Measurements from ENCODE around the gene IFITM5.
A peak's percentile ranks its signal among the peaks of the same experiment; 100 is the strongest.

The IFITM5 gene

DNA sequence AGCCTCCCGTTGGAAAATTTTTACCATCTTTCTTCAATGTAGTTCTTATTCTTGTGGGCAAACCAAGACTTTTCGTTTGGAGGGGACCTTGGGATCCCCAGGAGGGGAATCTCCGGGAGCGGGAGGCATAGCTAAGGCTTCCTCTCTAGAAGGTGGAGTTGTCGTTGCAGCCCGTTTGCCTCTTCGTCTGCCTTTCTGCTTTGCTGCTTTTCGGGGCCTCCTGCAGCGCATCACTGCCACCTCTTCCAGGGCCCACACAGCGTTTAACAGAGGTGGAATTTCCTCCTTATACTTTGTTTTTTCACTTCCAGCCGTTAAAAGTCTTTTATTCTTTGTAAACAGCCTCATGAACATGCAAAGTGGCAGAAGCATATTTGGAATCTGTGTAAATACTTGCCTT lies 24.8 kb upstream of the IFITM5 start:
- TF ChIP-seq RAD21 (IDR thresholded peaks at IDR 0.05; ENCODE audit: low read depth) (no peak), EP300 (IDR thresholded peaks at IDR 0.05; ENCODE audit: borderline replicate concordance) (no peak), MAX (IDR thresholded peaks at IDR 0.05) (no peak), TCF12 (IDR thresholded peaks at IDR 0.05; ENCODE audit: low read depth) (no peak), CEBPB (IDR thresholded peaks at IDR 0.05) (no peak), NFIC (IDR thresholded peaks at IDR 0.05) (no peak), CREB1 (IDR thresholded peaks at IDR 0.05; ENCODE audit: low read depth) (no peak), ZBTB7A (IDR thresholded peaks at IDR 0.05; ENCODE audit: low read depth) (no peak), YY1 (IDR thresholded peaks at IDR 0.05; ENCODE audit: low read depth) (no peak), EGR1 (IDR thresholded peaks at IDR 0.05) (no peak), TEAD4 (IDR thresholded peaks at IDR 0.05) (no peak), TAF1 (IDR thresholded peaks at IDR 0.05; ENCODE audit: low read depth) (no peak), FOXM1 (IDR thresholded peaks at IDR 0.05; ENCODE audit: borderline replicate concordance, low read depth) (no peak)
- TF ChIP-seq, protein P1, sequence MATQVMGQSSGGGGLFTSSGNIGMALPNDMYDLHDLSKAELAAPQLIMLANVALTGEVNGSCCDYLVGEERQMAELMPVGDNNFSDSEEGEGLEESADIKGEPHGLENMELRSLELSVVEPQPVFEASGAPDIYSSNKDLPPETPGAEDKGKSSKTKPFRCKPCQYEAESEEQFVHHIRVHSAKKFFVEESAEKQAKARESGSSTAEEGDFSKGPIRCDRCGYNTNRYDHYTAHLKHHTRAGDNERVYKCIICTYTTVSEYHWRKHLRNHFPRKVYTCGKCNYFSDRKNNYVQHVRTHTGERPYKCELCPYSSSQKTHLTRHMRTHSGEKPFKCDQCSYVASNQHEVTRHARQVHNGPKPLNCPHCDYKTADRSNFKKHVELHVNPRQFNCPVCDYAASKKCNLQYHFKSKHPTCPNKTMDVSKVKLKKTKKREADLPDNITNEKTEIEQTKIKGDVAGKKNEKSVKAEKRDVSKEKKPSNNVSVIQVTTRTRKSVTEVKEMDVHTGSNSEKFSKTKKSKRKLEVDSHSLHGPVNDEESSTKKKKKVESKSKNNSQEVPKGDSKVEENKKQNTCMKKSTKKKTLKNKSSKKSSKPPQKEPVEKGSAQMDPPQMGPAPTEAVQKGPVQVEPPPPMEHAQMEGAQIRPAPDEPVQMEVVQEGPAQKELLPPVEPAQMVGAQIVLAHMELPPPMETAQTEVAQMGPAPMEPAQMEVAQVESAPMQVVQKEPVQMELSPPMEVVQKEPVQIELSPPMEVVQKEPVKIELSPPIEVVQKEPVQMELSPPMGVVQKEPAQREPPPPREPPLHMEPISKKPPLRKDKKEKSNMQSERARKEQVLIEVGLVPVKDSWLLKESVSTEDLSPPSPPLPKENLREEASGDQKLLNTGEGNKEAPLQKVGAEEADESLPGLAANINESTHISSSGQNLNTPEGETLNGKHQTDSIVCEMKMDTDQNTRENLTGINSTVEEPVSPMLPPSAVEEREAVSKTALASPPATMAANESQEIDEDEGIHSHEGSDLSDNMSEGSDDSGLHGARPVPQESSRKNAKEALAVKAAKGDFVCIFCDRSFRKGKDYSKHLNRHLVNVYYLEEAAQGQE (IDR thresholded peaks at IDR 0.05; ENCODE audit: low read depth): no peak
- TF ChIP-seq, protein P2, sequence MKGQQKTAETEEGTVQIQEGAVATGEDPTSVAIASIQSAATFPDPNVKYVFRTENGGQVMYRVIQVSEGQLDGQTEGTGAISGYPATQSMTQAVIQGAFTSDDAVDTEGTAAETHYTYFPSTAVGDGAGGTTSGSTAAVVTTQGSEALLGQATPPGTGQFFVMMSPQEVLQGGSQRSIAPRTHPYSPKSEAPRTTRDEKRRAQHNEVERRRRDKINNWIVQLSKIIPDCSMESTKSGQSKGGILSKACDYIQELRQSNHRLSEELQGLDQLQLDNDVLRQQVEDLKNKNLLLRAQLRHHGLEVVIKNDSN (IDR thresholded peaks at IDR 0.05): no peak

GRCh38 chr11:318405-319120 lies 19.2 kb upstream of the IFITM5 start:
- TF ChIP-seq ZBTB7A (IDR thresholded peaks at IDR 0.05; ENCODE audit: low read depth): 0 out of 2 replicates have a peak, but pooled peaks have one; percentile 35

- no peak for TF ChIP-seq TEAD4 (IDR thresholded peaks at IDR 0.05)
- no peak for TF ChIP-seq ZBTB7A (IDR thresholded peaks at IDR 0.05; ENCODE audit: low read depth)
- no peak for TF ChIP-seq CEBPB (IDR thresholded peaks at IDR 0.05)
Measured at GRCh38 chr11:316891-317301, 17.6 kb upstream of the IFITM5 start.

DNA sequence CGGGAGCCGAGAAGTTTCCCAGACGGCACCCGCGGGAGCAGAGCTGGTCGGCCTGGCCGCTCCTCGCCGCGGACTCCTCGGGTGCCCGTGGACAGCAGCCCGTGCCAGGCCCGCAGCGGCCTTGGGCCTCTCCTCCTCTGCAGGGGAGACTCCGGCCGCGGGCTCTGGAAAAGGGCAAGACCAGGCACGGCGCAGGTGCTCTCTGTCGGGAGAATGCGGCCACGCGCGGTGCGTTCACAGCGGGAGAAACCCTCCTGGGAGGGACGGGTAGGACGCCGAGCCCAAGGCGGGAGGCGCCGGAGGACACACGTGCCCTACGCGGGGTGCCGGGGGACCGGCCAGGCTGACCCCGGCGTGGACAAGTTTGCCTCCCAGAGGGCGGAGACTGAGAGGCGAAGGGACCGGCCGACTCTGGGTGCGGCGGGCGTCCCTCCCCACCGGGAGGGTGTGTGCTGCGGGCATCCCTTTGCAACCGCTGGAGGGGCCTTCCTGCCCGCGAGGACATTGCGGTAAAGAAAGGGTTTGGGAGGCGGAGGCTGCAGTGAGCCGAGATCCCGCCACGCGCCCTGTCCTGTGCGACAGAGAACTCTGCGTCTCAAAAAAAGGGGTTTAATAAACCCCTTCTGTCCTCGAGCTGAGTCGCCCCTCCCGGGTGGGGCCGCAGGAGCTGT lies 16.8 kb upstream of the IFITM5 start:
- TF ChIP-seq, protein P1 (IDR thresholded peaks at IDR 0.05; ENCODE audit: low read depth): no peak
- TF ChIP-seq NFIC (IDR thresholded peaks at IDR 0.05) (no peak), TCF12 (IDR thresholded peaks at IDR 0.05; ENCODE audit: low read depth) (no peak), MAX (IDR thresholded peaks at IDR 0.05) (no peak), FOXM1 (IDR thresholded peaks at IDR 0.05; ENCODE audit: borderline replicate concordance, low read depth) (no peak), CREB1 (IDR thresholded peaks at IDR 0.05; ENCODE audit: low read depth) (no peak), EGR1 (IDR thresholded peaks at IDR 0.05) (no peak), ZBTB7A (IDR thresholded peaks at IDR 0.05; ENCODE audit: low read depth) (no peak), TAF1 (IDR thresholded peaks at IDR 0.05; ENCODE audit: low read depth) (no peak), YY1 (IDR thresholded peaks at IDR 0.05; ENCODE audit: low read depth) (no peak), EP300 (IDR thresholded peaks at IDR 0.05; ENCODE audit: borderline replicate concordance) (no peak), RAD21 (IDR thresholded peaks at IDR 0.05; ENCODE audit: low read depth) (no peak)

- TF ChIP-seq MAX (IDR thresholded peaks at IDR 0.05) (no peak), RAD21 (IDR thresholded peaks at IDR 0.05; ENCODE audit: low read depth) (no peak)
Measured at GRCh38 chr11:315516-315994, 16.2 kb upstream of the IFITM5 start.

GRCh38 chr11:315051-315481 lies 15.7 kb upstream of the IFITM5 start:
- TF ChIP-seq TEAD4 (IDR thresholded peaks at IDR 0.05) (no peak), TCF12 (IDR thresholded peaks at IDR 0.05; ENCODE audit: low read depth) (no peak), RAD21 (IDR thresholded peaks at IDR 0.05; ENCODE audit: low read depth) (no peak), ZBTB7A (IDR thresholded peaks at IDR 0.05; ENCODE audit: low read depth) (no peak), EP300 (IDR thresholded peaks at IDR 0.05; ENCODE audit: borderline replicate concordance) (no peak), MAX (IDR thresholded peaks at IDR 0.05) (no peak), YY1 (IDR thresholded peaks at IDR 0.05; ENCODE audit: low read depth) (no peak), TAF1 (IDR thresholded peaks at IDR 0.05; ENCODE audit: low read depth) (no peak), CEBPB (IDR thresholded peaks at IDR 0.05) (no peak), CREB1 (IDR thresholded peaks at IDR 0.05; ENCODE audit: low read depth) (no peak), NFIC (IDR thresholded peaks at IDR 0.05) (no peak), EGR1 (IDR thresholded peaks at IDR 0.05) (no peak), FOXM1 (IDR thresholded peaks at IDR 0.05; ENCODE audit: borderline replicate concordance, low read depth) (no peak)
- TF ChIP-seq, protein P1 (IDR thresholded peaks at IDR 0.05; ENCODE audit: low read depth): no peak
- TF ChIP-seq, protein P2 (IDR thresholded peaks at IDR 0.05): no peak
